GM21528 (cell line): ENCODE data around the gene SERPINA1.

Source experiments
- ATAC-seq: cut with Tn5 transposase; IDR thresholded peaks from one replicate; pipeline ENCODE4 v1.9.1; 2021; ENCODE audit warnings: mild to moderate bottlenecking, moderate library complexity; ENCODE audit not compliant: unreplicated experiment, low FRiP score

The SERPINA1 gene

GRCh38 chr14:94385553-94386057 lies 2.8 kb downstream of the SERPINA1 start:
- no peak for ATAC-seq

GRCh38 chr14:94384342-94384741 lies 4.1 kb downstream of the SERPINA1 start:
- no peak for ATAC-seq

- ATAC-seq, result no peak
These were observed 4.6 kb downstream of the SERPINA1 start for GRCh38 chr14:94383777-94384176.

DNA sequence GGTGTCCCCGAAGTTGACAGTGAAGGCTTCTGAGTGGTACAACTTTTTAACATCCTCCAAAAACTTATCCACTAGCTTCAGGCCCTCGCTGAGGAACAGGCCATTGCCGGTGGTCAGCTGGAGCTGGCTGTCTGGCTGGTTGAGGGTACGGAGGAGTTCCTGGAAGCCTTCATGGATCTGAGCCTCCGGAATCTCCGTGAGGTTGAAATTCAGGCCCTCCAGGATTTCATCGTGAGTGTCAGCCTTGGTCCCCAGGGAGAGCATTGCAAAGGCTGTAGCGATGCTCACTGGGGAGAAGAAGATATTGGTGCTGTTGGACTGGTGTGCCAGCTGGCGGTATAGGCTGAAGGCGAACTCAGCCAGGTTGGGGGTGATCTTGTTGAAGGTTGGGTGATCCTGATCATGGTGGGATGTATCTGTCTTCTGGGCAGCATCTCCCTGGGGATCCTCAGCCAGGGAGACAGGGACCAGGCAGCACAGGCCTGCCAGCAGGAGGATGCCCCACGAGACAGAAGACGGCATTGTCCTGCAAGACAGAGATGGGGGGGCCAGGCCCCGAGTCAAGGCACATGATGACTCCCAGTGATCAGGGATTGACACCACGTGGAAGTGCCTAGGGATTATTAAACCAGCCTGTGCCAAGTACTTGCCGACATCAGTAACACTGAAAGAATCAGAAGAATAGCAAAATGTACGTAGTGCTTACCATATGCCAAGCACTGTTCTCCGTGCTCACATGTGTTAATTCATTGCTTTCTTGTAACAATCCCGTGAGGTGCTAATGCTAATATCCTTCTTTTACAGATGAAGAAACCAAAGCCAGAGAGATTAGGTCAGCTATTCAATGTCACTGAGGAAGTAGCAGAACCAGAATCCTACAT lies 5.4 kb downstream of the SERPINA1 start:
- ATAC-seq, result no peak

DNA sequence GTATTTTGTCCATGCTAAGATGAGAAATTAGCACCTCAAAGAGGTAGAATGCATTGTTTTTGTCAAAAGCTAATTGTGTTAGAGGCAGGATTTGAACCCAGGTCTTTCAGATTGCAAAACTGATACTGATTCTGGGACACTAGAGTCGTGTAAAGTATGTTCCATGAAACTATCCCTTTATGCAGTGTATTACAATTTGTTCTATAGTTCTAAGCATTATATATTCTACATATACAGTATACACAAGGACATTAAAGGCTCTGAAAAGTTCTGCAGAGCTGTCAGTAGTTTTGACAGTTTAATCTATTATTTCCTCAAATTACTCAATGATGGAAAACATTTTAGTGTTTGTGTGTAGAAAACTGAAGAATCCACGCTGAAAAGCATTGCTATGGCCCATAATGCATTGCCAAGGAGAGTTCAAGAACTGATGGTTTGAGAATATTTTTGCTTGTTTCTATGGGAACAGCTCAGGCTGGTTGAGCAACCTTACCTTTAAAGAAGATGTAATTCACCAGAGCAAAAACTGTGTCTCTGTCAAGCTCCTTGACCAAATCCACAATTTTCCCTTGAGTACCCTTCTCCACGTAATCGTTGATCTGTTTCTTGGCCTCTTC lies 6.2 kb downstream of the SERPINA1 start:
- ATAC-seq, result no peak

GRCh38 chr14:94381149-94382030 lies 7.0 kb downstream of the SERPINA1 start:
- ATAC-seq, result no peak

DNA sequence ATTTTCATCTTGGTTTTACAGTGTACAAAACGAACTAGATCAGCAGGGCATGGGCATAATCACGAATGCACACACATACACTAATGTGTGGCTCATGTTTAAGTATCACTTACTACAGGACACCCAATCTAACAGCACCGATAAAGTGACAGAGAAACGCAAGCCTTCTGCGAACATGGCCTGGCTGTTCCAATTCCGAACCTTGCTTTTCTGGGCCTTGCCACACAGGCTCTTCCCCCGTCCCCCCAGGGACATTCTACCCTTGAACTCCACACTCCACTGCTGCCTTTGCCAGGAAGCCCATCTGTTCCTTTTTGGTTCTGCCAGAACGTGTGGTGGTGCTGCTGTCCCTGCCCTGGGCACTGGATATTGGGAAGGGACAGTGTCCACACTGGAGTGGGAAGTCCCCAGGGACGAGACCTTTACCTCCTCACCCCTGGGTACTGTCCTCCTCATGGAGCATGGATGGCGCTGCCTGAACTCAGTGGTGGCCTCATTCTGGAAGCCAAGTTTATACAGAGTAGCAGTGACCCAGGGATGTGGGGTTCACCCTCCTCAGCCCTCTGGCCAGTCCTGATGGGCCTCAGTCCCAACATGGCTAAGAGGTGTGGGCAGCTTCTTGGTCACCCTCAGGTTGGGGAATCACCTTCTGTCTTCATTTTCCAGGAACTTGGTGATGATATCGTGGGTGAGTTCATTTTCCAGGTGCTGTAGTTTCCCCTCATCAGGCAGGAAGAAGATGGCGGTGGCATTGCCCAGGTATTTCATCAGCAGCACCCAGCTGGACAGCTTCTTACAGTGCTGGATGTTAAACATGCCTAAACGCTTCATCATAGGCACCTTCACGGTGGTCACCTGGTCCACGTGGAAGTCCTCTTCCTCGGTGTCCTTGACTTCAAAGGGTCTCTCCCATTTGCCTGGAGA lies 7.9 kb downstream of the SERPINA1 start:
- ATAC-seq, result no peak

DNA sequence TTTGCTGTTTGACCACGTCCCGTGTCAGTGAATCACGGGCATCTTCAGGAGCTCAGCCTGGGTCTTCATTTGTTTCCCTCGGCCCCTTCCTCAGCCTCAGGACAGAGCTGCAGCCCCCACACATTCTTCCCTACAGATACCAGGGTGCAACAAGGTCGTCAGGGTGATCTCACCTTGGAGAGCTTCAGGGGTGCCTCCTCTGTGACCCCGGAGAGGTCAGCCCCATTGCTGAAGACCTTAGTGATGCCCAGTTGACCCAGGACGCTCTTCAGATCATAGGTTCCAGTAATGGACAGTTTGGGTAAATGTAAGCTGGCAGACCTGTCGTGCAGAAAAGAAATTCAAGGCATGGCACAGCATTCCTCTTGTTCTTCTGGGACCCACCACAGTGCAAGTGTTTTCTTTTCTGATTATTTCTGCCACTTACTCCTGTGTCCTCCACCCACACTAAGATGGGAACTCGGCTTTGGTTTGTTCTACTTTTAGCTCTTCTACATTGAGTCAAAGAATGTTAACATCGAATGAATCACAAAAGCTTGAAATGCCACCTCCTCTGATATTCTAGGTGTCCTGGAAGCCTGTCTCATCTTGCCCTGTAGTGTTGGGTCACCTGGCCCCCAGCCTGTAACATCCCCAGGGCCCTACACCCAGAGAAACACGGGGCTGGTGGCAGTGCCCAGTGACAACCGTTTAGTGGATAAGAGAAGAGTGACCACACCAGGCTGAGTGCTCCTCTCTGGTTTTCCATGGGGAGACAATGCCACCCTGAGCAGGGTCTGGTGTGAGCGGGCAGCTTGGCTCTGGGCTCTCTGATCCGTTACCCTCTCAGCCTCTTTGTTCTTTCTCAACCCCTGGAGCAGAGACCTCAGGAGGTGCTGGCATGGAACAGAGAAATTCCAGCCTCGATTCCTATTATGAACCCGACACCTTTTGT lies 8.8 kb downstream of the SERPINA1 start:
- ATAC-seq, result no peak

GRCh38 chr14:94378527-94379290 lies 9.7 kb downstream of the SERPINA1 start:
- ATAC-seq, result no peak

GRCh38 chr14:94377866-94378470 lies 10.4 kb downstream of the SERPINA1 start:
- ATAC-seq, result no peak

DNA sequence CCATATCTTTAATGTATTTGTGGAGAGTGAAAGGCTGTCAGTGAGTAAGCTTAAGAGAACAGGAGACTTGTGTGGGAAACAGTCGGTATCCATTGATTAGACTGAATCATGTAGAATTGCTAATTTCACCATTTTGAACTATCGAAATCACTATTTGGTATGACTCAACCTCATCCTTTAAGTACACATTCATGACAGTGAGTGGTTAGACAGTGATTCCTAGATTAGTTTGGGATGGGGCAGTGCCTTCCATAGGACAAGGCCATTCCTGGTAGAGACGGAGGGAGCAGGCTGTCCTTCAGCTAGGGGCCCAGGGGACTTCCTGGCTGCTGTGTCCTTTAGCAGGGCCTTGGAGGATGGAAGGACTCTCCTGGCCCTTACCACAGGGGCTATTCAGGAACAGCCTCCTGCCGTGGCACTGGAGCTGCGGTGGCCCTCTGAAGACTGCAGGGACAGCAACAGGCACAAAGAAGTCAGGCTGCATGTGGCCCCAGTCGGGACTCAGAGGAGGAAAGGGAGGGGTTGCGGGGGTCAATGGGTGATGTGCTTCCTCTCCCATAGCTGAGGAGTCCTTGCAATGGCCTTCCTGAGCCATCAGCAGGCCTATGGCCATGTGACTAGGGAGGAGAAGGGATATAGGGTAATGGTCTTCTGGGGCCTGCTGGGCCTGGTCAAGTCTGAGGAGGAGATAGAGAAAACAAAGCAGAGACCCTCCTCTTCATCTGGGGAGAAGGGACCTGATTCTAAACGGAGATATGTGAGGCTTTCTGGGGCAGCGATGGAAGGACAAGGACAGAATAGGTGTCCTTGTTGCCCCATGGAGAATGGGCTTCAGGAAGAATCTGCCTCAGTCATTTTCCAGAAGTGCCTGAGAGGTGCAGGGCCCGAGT lies 11.2 kb downstream of the SERPINA1 start:
- ATAC-seq, result no peak

DNA sequence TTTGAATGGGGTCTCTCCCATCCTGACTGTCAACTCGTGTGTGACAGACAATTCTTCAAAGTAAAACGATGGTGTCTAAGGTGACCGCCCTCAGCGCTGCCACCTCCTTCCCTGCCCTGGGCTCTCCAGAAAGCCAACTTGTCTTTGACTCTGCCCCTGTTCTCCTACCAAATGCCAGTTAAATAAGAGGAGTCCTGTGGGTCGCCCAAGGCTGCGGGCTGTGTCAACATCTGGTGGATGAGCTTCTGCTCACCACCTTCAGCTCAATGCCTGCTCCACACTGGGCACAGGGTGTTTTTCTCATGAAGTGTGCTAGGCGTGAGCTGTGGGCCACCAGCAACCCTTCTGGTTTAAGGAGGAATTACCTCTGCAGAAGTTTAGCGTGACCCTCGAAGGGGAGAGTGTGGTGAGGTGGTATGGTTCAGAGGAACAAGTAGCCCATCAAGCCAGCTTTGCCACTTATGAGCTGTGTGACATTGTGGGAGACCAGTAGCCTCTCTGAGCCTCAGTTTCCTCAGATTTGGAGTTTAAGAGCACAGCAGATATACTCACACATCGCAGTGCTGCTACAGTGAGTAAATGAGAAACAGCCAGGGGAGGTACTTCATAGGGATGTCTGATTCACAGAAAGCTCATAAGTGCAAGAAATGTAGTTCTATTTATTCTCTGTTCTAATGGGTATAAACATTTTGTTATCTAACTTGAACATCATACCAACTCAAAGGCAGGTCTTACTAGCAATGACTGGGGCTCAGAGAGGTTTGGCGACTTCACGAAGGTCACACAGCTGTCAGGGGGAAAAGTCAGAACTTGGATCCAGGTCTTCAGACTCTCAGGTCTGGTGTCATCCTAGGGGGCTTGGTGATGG lies 12.1 kb downstream of the SERPINA1 start:
- ATAC-seq, result no peak

- ATAC-seq, result no peak
These were observed 12.8 kb downstream of the SERPINA1 start for GRCh38 chr14:94375552-94376107.

- ATAC-seq, result no peak
These were observed 13.6 kb downstream of the SERPINA1 start for GRCh38 chr14:94374749-94375260.

GRCh38 chr14:94374116-94374515 lies 14.3 kb downstream of the SERPINA1 start:
- ATAC-seq, result no peak
